K562 (cell line): Measurements from ENCODE around the gene EXOSC1. TPM values are rescaled to one million over a fixed set of nuclear protein-coding genes. Genes with fewer than 3 reads are reported as not detected.

Source experiments
- ATAC-seq: fragments of 200-7000 bp; cut with Tn5 transposase; 3 replicates; pipeline ENCODE4 v1.9.1; 2020; ENCODE audit warnings: moderate library complexity
- BruUV-seq: library from RNA; stranded (reverse); fragments of 400-500 nt; replicated peaks from 2 replicates; lab custom pipeline; 2021; lab: Mats Ljungman, UMichigan
- CTCF ChIA-PET: fragments of 300-600 bp; formaldehyde crosslinking; extraction: SDS; loops from one replicate; lab custom pipeline; 2021; ENCODE audit warnings: low intra/inter-chr PET ratio; lab: Yijun Ruan, JAX
- POLR2A ChIA-PET: fragments of 300-600, 350-650 bp; sonication (Branson Sonifier 250); formaldehyde crosslinking; extraction: SDS; loops from one replicate; lab custom pipeline; 2021; ENCODE audit warnings: antibody characterized with exemption, inconsistent platforms; lab: Yijun Ruan, JAX
- DNase-seq, 4 experiments: peaks; one replicate each; pipeline versions ENCODE4 v3.0.0 to v3.0.0-alpha.2; 2011 to 2018; ENCODE audit warnings: low spot score in 3 of 4, mixed read lengths in 3 of 4; ENCODE audit errors: extremely low read depth in 1 of 4
- FAIRE-seq: peaks from 2 replicates; lab custom pipeline; 2011; peaks lifted over from hg19 to GRCh38; lab: Jason Lieb, UNC
- H2AFZ ChIP-seq: 2 replicates; pipeline ENCODE4 v1.6.0; 2011; ENCODE audit warnings: low read depth, low read length, control low read depth, inconsistent platforms
- H3K27ac ChIP-seq: fragments of 200-600 bp; 3 replicates; pipeline ENCODE4 v1.8.0; 2011; ENCODE audit warnings: low read depth, mild to moderate bottlenecking, control low read depth, inconsistent platforms, low read length, moderate library complexity, mixed read lengths; ENCODE audit errors: extremely low read depth
- H3K27me3 ChIP-seq, 2 experiments: fragments of 300-600 bp in 1 of 2; 2 replicates in 1 of 2; 3 replicates in 1 of 2; pipeline versions ENCODE4 v1.6.0 to v1.8.0; 2011; ENCODE audit warnings: inconsistent platforms in 2 of 2, low read length in 2 of 2, mild to moderate bottlenecking in 1 of 2, mixed read lengths in 1 of 2, moderate library complexity in 1 of 2; ENCODE audit not compliant: control insufficient read depth in 2 of 2, insufficient read depth in 2 of 2
- H3K36me3 ChIP-seq: fragments of 300-600 bp; 3 replicates; pipeline ENCODE4 v1.8.0; 2011; ENCODE audit warnings: mild to moderate bottlenecking, low read length, inconsistent platforms; ENCODE audit not compliant: control insufficient read depth, insufficient read depth
- H3K4me1 ChIP-seq, 2 experiments: fragments of 200-600 bp in 1 of 2; replicated peaks in 1 of 2; 2 replicates in 1 of 2; 3 replicates in 1 of 2; pipeline versions ENCODE4 v1.5.1 to v1.8.0; 2011; ENCODE audit warnings: inconsistent platforms in 2 of 2, low read length in 2 of 2, mild to moderate bottlenecking in 1 of 2, mixed read lengths in 1 of 2, moderate library complexity in 1 of 2; ENCODE audit not compliant: control insufficient read depth in 2 of 2, insufficient read depth in 2 of 2
- H3K4me2 ChIP-seq: 2 replicates; pipeline ENCODE4 v1.6.1; 2011; ENCODE audit warnings: low read length, control low read depth, inconsistent platforms, mixed read lengths; ENCODE audit not compliant: insufficient read depth
- H3K4me3 ChIP-seq: fragments of 200-600 bp; sonication (generic), shearing (Covaris generic); 2 replicates; pipeline ENCODE4 v1.5.1; 2016; ENCODE audit warnings: control low read depth, inconsistent platforms
- H3K79me2 ChIP-seq: fragments of 200-600 bp; 3 replicates; pipeline ENCODE4 v1.8.0; 2011; ENCODE audit warnings: low read length, inconsistent platforms; ENCODE audit not compliant: control insufficient read depth, insufficient read depth
- H3K9ac ChIP-seq, 2 experiments: 2 replicates each; pipeline versions ENCODE4 v1.6.0 to v1.6.1; 2011; ENCODE audit warnings: low read depth in 2 of 2, low read length in 2 of 2, control low read depth in 1 of 2, inconsistent platforms in 1 of 2, mild to moderate bottlenecking in 1 of 2, mixed read lengths in 1 of 2; ENCODE audit not compliant: insufficient read depth in 1 of 2
- H3K9me1 ChIP-seq: one replicate; pipeline ENCODE4 v1.6.0; 2011; ENCODE audit warnings: inconsistent platforms, mild to moderate bottlenecking, low read length, moderate library complexity; ENCODE audit not compliant: control insufficient read depth, insufficient read depth
- H3K9me3 ChIP-seq: replicated peaks from 2 replicates; pipeline ENCODE4 v1.5.1; 2011; ENCODE audit warnings: low read depth, low read length, inconsistent platforms; ENCODE audit not compliant: control insufficient read depth, insufficient read depth
- H4K20me1 ChIP-seq: replicated peaks from 2 replicates; pipeline ENCODE4 v1.6.1; 2011; ENCODE audit warnings: low read length, inconsistent platforms, mixed read lengths; ENCODE audit not compliant: control insufficient read depth, insufficient read depth
- C11orf30 ChIP-seq: fragments of 450-650 bp; IDR thresholded peaks from 2 replicates; pipeline ENCODE4 v1.6.1; 2016; ENCODE audit warnings: low read depth, mild to moderate bottlenecking
- MCM3 ChIP-seq: fragments of 450-650 bp; IDR thresholded peaks from 2 replicates; pipeline ENCODE4 v1.6.1; 2016
- ZNF316 ChIP-seq: fragments of 450-650 bp; IDR thresholded peaks from 2 replicates; pipeline ENCODE4 v1.6.1; 2016
- WGBS: fragments of 100-300 bp; shearing (Covaris generic); methylation state at CpG from one replicate; pipeline ENCODE4 v1.1.6; 2016; ENCODE audit warnings: low coverage, mixed read lengths; ENCODE audit not compliant: insufficient coverage; ENCODE audit errors: missing lambda C conversion rate; 5-methylcytosine and 5-hydroxymethylcytosine counted together
- in situ Hi-C: fragments of 300-500 bp; cut with MboI; formaldehyde crosslinking; loops from 4 replicates; pipeline ENCODE4 v1.15.0; 2018; ENCODE audit warnings: inconsistent platforms, mixed read lengths
- intact Hi-C: fragments of 100-400 bp; cut with micrococcal nuclease; formaldehyde crosslinking; loops from 2 replicates; pipeline ENCODE4 v1.14.2; 2022
- polyA plus RNA-seq, 8 experiments: library from polyadenylated mRNA; depleted of rRNA in 4 of 8; stranded (reverse) in 5 of 8; unstranded in 3 of 8; fragments of >200 nt; fragmentation: Nextera tagmentation in 2 of 8; fragmentation: Illumina TruSeq in 1 of 8; extraction: Ambion mirVana in 2 of 8; extraction: Trizol in 1 of 8; gene quantifications; 2 replicates each; pipeline versions ENCODE4 v1.2.1 to v1.2.3, GENCODE V29; 2011 to 2014; ENCODE audit warnings: inconsistent platforms in 1 of 8, missing spikeins in 1 of 8
- total RNA-seq, 7 experiments: library from RNA; depleted of rRNA in 6 of 7; stranded (reverse); fragments of >200 nt in 6 of 7; fragmentation: Illumina TruSeq in 2 of 7; extraction: Trizol in 2 of 7; gene quantifications; 2 replicates each; pipeline versions ENCODE4 v1.2.1 to v1.2.3, GENCODE V29; 2011 to 2021; ENCODE audit warnings: low replicate concordance in 1 of 7
- TF ChIP-seq, protein P1 (sequence below): sonication (generic); formaldehyde crosslinking; IDR thresholded peaks from 2 replicates; pipeline ENCODE4 v1.4.0; 2020; ENCODE audit warnings: mild to moderate bottlenecking, missing genetic modification reagents

EXOSC1 gene
- total and polyA plus RNA-seq, 9 of the 15 experiments (the other 6 are each of a cell fraction or from before 2014, with no cell fraction given): 44.3 to 117 (median 67.0) TPM

DNA sequence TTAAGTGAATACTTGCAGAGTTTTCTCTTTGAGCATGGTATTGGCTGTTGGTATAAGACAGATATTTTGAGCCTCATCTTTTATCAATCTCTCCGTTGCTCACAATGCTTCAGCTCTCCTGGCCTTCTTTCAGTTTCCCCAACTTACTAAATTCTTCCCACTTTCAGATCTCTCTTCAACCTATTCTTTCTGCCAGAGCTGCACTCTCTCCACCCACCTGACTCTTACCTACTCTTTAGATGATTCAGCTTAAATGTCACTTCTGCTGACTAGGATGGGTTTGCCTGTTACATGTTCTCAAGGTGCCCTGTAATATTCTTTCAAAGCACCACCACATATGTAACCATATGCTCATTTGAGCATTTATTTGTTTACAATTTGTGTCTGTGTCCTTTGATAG is 1.6 kb downstream of the EXOSC1 start:
- in situ Hi-C loops (no loop called here), intact Hi-C loops (no loop called here)
- DNase-seq (no peak), FAIRE-seq (no peak), ATAC-seq (no peak)
- no peaks in the 10 kb centered on the region for H3K9me3 ChIP-seq
- H3K4me2 ChIP-seq: no peak overlapping the region
- POLR2A ChIA-PET: interaction anchor here (1.7 kb wide), 1 partner anchor 16 kb away, joined by 4 read pairs; no protein-coding TSS in a partner anchor
- 77% methylated on average over 1 of the region's 1 CpG for WGBS
- H2AFZ ChIP-seq: no peak overlapping the region
- H3K4me1 ChIP-seq: peaks cover 9 to 10% of the 10 kb centered on the region in 2 experiments; a peak in 3 of 5 replicates
- H4K20me1 ChIP-seq: no peaks in the 10 kb centered on the region
- no peaks in the 10 kb centered on the region for H3K9me1 ChIP-seq
- CTCF ChIA-PET: no interaction called here
- 0 out of 2 replicates have a peak, but pooled peaks have one; percentile 21 for TF ChIP-seq C11orf30
- TF ChIP-seq, protein P1, sequence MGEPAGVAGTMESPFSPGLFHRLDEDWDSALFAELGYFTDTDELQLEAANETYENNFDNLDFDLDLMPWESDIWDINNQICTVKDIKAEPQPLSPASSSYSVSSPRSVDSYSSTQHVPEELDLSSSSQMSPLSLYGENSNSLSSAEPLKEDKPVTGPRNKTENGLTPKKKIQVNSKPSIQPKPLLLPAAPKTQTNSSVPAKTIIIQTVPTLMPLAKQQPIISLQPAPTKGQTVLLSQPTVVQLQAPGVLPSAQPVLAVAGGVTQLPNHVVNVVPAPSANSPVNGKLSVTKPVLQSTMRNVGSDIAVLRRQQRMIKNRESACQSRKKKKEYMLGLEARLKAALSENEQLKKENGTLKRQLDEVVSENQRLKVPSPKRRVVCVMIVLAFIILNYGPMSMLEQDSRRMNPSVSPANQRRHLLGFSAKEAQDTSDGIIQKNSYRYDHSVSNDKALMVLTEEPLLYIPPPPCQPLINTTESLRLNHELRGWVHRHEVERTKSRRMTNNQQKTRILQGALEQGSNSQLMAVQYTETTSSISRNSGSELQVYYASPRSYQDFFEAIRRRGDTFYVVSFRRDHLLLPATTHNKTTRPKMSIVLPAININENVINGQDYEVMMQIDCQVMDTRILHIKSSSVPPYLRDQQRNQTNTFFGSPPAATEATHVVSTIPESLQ: no peak
- TF ChIP-seq MCM3: no peak
- TF ChIP-seq ZNF316: peak; percentile 43; the same call in 1 of the 2 replicates
- no peak overlapping the region for H3K4me3 ChIP-seq
- H3K9ac ChIP-seq: peak overlapping the region in 1 of 2 experiments; percentile 79; a peak in 1 of 4 replicates
- H3K79me2 ChIP-seq: peaks cover 41% of the 10 kb centered on the region
- H3K27me3 ChIP-seq: no peaks in the 10 kb centered on the region
- no TSS peak for BruUV-seq
- peaks cover 33% of the 10 kb centered on the region; the same call in 2 of the 3 replicates for H3K36me3 ChIP-seq
- H3K27ac ChIP-seq: no peak overlapping the region
